Tibial nerve (tissue), 4 donors: ENCODE data around the gene TDG. TPM values are rescaled to one million over a fixed set of nuclear protein-coding genes. Genes with fewer than 3 reads are reported as not detected.
A peak's percentile ranks its signal among the peaks of the same experiment; 100 is the strongest.

Source experiments
- DNase-seq, 2 donors: peaks; one replicate each; pipeline ENCODE4 v3.0.0-alpha.2; 2019; ENCODE audit warnings: low spot score in 2 of 2
- H3K27ac ChIP-seq, 4 donors: fragments of 200-600 bp; sonication (generic) in 3 of 4; one replicate each; pipeline ENCODE4 v1.5.1; 2017 to 2019; ENCODE audit warnings: mild to moderate bottlenecking in 1 of 4
- H3K27me3 ChIP-seq, 2 donors: fragments of 200-600 bp; sonication (generic) in 1 of 2; one replicate each; pipeline versions ENCODE4 v1.5.1 to v1.6.0; 2017 to 2019
- H3K36me3 ChIP-seq, 3 donors: fragments of 200-600 bp; sonication (generic); one replicate each; pipeline ENCODE4 v1.5.1; 2018 to 2019
- H3K4me1 ChIP-seq, 4 donors: fragments of 200-600 bp; sonication (generic) in 3 of 4; one replicate each; pipeline ENCODE4 v1.5.1; 2017 to 2019
- H3K4me3 ChIP-seq, 4 donors: fragments of 200-600 bp; sonication (generic) in 3 of 4; one replicate each; pipeline ENCODE4 v1.5.1; 2017 to 2019; ENCODE audit warnings: mild to moderate bottlenecking in 1 of 4, moderate library complexity in 1 of 4
- H3K9me3 ChIP-seq, 4 donors: fragments of 200-600 bp; sonication (generic) in 3 of 4; one replicate each; pipeline ENCODE4 v1.5.1; 2017 to 2019
- CTCF ChIP-seq, 5 experiments: fragments of 200-600 bp in 3 of 5; fragments of 450-650 bp in 2 of 5; sonication (generic) in 3 of 5; IDR thresholded peaks; one replicate each; pipeline ENCODE4 v1.5.1; 2016 to 2019; ENCODE audit warnings: antibody characterized with exemption in 5 of 5, mild to moderate bottlenecking in 3 of 5, moderate library complexity in 2 of 5
- EP300 ChIP-seq, 2 donors: sonication (generic); formaldehyde crosslinking; IDR thresholded peaks; one replicate each; pipeline ENCODE4 v1.6.1; 2017; ENCODE audit warnings: antibody characterized with exemption in 2 of 2, mild to moderate bottlenecking in 1 of 2
- POLR2A ChIP-seq, 2 donors: fragments of 450-650 bp; IDR thresholded peaks; one replicate each; pipeline ENCODE4 v1.6.1; 2017; ENCODE audit warnings: antibody characterized with exemption in 2 of 2, mild to moderate bottlenecking in 2 of 2, moderate library complexity in 2 of 2
- WGBS, 2 donors: methylation state at CpG; one replicate each; pipeline ENCODE4 v1.1.5; 2018; 5-methylcytosine and 5-hydroxymethylcytosine counted together
- total RNA-seq, 4 donors: library from RNA; depleted of rRNA; stranded (reverse); fragments of >200 nt; gene quantifications; one replicate each; pipeline ENCODE4 v1.1.0, GENCODE V29; 2016

TDG gene
- total RNA-seq, 4 donors from 2014 or later = 13.7 to 23.7 (median 20.0) TPM

- H3K36me3 ChIP-seq = peaks cover 0 to 22% (median 0%) of the 10 kb centered on the region in 3 donors
- H3K9me3 ChIP-seq = no peaks in the 10 kb centered on the region
- TF ChIP-seq EP300 (IDR thresholded peaks at IDR 0.05) = no peak
- no peak for TF ChIP-seq CTCF (IDR thresholded peaks at IDR 0.05)
- no peak for TF ChIP-seq POLR2A (IDR thresholded peaks at IDR 0.05)
- peak overlapping the region; percentile 90 to 99 (median 96) for H3K27ac ChIP-seq
- WGBS, 2 donors = 0% methylated on average over 7 to 18 of the region's 18 CpGs
- no peaks in the 10 kb centered on the region for H3K27me3 ChIP-seq
- peaks cover 7 to 47% (median 27%) of the 10 kb centered on the region in 4 donors for H3K4me1 ChIP-seq
- no peak for DNase-seq
- H3K4me3 ChIP-seq = peak overlapping the region; percentile 79 to 96 (median 88)
These were observed 36.0 kb upstream of the TDG start for GRCh38 chr12:103929784-103930033.

GRCh38 chr12:103930034-103930786, 35.5 kb upstream of the TDG start, which contains the start of gene HSP90B1:
Gene HSP90B1 (plus strand): TSS chr12:103930410. CDS start chr12:103930516, 106 bp downstream.
- H3K36me3 ChIP-seq = peaks cover 0 to 27% (median 0%) of the 10 kb centered on the region in 3 donors
- H3K4me1 ChIP-seq = peaks cover 7 to 52% (median 29%) of the 10 kb centered on the region in 4 donors
- H3K9me3 ChIP-seq = no peaks in the 10 kb centered on the region
- WGBS, 2 donors = 0% methylated on average over 20 to 51 of the region's 56 CpGs
- H3K27me3 ChIP-seq = no peaks in the 10 kb centered on the region
- TF ChIP-seq EP300 (IDR thresholded peaks at IDR 0.05) (peak; percentile 75 to 96), CTCF (IDR thresholded peaks at IDR 0.05) (peak in 2 of 5 experiments; percentile 61 to 63), POLR2A (IDR thresholded peaks at IDR 0.05) (peak; percentile 91 to 97)
- peak within 1 kb of the TSS; percentile 91 to 99 (median 96) for H3K27ac ChIP-seq
- H3K4me3 ChIP-seq = peak within 1 kb of the TSS; percentile 79 to 96 (median 88)
- DNase-seq = peak; percentile 99 to 100

- TF ChIP-seq POLR2A (IDR thresholded peaks at IDR 0.05) = no peak
- peak in 1 of 2 donors; percentile 6 for TF ChIP-seq EP300 (IDR thresholded peaks at IDR 0.05)
- Histone ChIP-seq H3K9me3 (no peaks in the 10 kb centered on the region), H3K4me1 (peaks cover 7 to 61% (median 33%) of the 10 kb centered on the region in 4 donors), H3K4me3 (peak overlapping the region; percentile 74 to 96 (median 88)), H3K27ac (peak overlapping the region; percentile 91 to 97 (median 94)), H3K27me3 (no peaks in the 10 kb centered on the region), H3K36me3 (peaks cover 0 to 36% (median 0%) of the 10 kb centered on the region in 3 donors)
- DNase-seq = peak in 1 of 2 donors; percentile 40
- WGBS, 2 donors = 1% methylated on average over 37 of the region's 37 CpGs
These were observed 34.6 kb upstream of the TDG start for GRCh38 chr12:103930787-103931735.

GRCh38 chr12:103933237-103933636, 32.4 kb upstream of the TDG start:
- no peak for TF ChIP-seq EP300 (IDR thresholded peaks at IDR 0.05)
- no peak for TF ChIP-seq POLR2A (IDR thresholded peaks at IDR 0.05)
- no peak for TF ChIP-seq CTCF (IDR thresholded peaks at IDR 0.05)
- 48 to 75% methylated on average over 2 of the region's 2 CpGs for WGBS, 2 donors
- Histone ChIP-seq H3K4me1 (peaks cover 7 to 65% (median 34%) of the 10 kb centered on the region in 4 donors), H3K4me3 (no peak overlapping the region), H3K27ac (peak overlapping the region in 1 of 4 donors; percentile 27), H3K36me3 (peaks cover 0 to 57% (median 0%) of the 10 kb centered on the region in 3 donors), H3K27me3 (no peaks in the 10 kb centered on the region), H3K9me3 (no peaks in the 10 kb centered on the region)
- no peak for DNase-seq

GRCh38 chr12:103936679-103937078, 29.0 kb upstream of the TDG start:
- no peak for TF ChIP-seq CTCF (IDR thresholded peaks at IDR 0.05)
- TF ChIP-seq POLR2A (IDR thresholded peaks at IDR 0.05) = no peak
- no peak for TF ChIP-seq EP300 (IDR thresholded peaks at IDR 0.05)
- Histone ChIP-seq H3K36me3 (peaks cover 0 to 91% (median 7%) of the 10 kb centered on the region in 3 donors), H3K4me3 (no peak overlapping the region), H3K27ac (no peak overlapping the region), H3K9me3 (no peaks in the 10 kb centered on the region), H3K4me1 (peaks cover 7 to 51% (median 26%) of the 10 kb centered on the region in 4 donors), H3K27me3 (no peaks in the 10 kb centered on the region)
- WGBS, 2 donors = 90 to 96% methylated on average over 3 of the region's 3 CpGs
- DNase-seq = no peak
